HG02840 (cell line): ENCODE measurements around the gene CRYBG1.
"Not testable (repeated sequence)": the region's sequence is repeated elsewhere in the genome, so short reads cannot be mapped to it uniquely, and the experiment has no call there.

Experiments used
- ATAC-seq: cut with Tn5 transposase; IDR thresholded peaks from one replicate; pipeline ENCODE4 v1.9.1; 2021; ENCODE audit warnings: mild to moderate bottlenecking, moderate library complexity, moderate number of reproducible peaks; ENCODE audit not compliant: unreplicated experiment, low FRiP score

CRYBG1 gene

GRCh38 chr6:106370639-106371038 is 10.1 kb downstream of the CRYBG1 start:
- no peak for ATAC-seq

GRCh38 chr6:106372838-106373501 is 12.5 kb downstream of the CRYBG1 start:
- no peak for ATAC-seq

- no peak for ATAC-seq
Measured at GRCh38 chr6:106373502-106374239, 13.2 kb downstream of the CRYBG1 start.

GRCh38 chr6:106377061-106377540 is 16.6 kb downstream of the CRYBG1 start:
- ATAC-seq, result no peak

GRCh38 chr6:106379951-106380350 is 19.4 kb downstream of the CRYBG1 start:
- no peak for ATAC-seq

- no peak for ATAC-seq
Measured at GRCh38 chr6:106380407-106380806, 19.9 kb downstream of the CRYBG1 start.

GRCh38 chr6:106381223-106381622 is 20.7 kb downstream of the CRYBG1 start:
- no peak for ATAC-seq

- ATAC-seq, result no peak
Measured at GRCh38 chr6:106381881-106382280, 21.4 kb downstream of the CRYBG1 start.

GRCh38 chr6:106383573-106383972 is 23.1 kb downstream of the CRYBG1 start:
- ATAC-seq, result no peak

GRCh38 chr6:106385530-106385929 is 25.0 kb downstream of the CRYBG1 start:
- ATAC-seq, result no peak

- no peak for ATAC-seq
Measured at GRCh38 chr6:106387875-106388274, 27.4 kb downstream of the CRYBG1 start.

- ATAC-seq, result no peak
Measured at GRCh38 chr6:106390088-106390487, 29.6 kb downstream of the CRYBG1 start.

- no peak for ATAC-seq
Measured at GRCh38 chr6:106396426-106397220, 36.1 kb downstream of the CRYBG1 start.

GRCh38 chr6:106397431-106397830 is 36.9 kb downstream of the CRYBG1 start:
- no peak for ATAC-seq

- no peak for ATAC-seq
Measured at GRCh38 chr6:106398621-106399020, 38.1 kb downstream of the CRYBG1 start.

GRCh38 chr6:106405044-106405443 is 44.5 kb downstream of the CRYBG1 start:
- ATAC-seq, result not testable (repeated sequence)

- no peak for ATAC-seq
Measured at GRCh38 chr6:106411056-106411455, 50.5 kb downstream of the CRYBG1 start.

- no peak for ATAC-seq
Measured at GRCh38 chr6:106411643-106412200, 51.2 kb downstream of the CRYBG1 start.

GRCh38 chr6:106413016-106413415 is 52.5 kb downstream of the CRYBG1 start:
- ATAC-seq, result no peak

GRCh38 chr6:106413722-106414121 is 53.2 kb downstream of the CRYBG1 start:
- ATAC-seq, result no peak

- ATAC-seq, result no peak
Measured at GRCh38 chr6:106415921-106416320, 55.4 kb downstream of the CRYBG1 start.
